Testis (tissue), 3 donors: Measurements from ENCODE around the gene ZNF541. TPM values are rescaled to one million over a fixed set of nuclear protein-coding genes. Genes with fewer than 3 reads are reported as not detected.

Source experiments
- DNase-seq: peaks from one replicate; pipeline ENCODE4 v3.0.0-alpha.2; 2019
- H3K27ac ChIP-seq, 2 donors: fragments of 200-600 bp; sonication (generic); one replicate each; pipeline ENCODE4 v1.5.1; 2019
- H3K27me3 ChIP-seq: fragments of 200-600 bp; sonication (generic); one replicate; pipeline ENCODE4 v1.5.1; 2019
- H3K36me3 ChIP-seq: fragments of 200-600 bp; sonication (generic); one replicate; pipeline ENCODE4 v1.5.1; 2017; ENCODE audit warnings: low read depth; ENCODE audit errors: missing control alignments
- H3K4me1 ChIP-seq: fragments of 200-600 bp; sonication (generic); one replicate; pipeline ENCODE4 v1.5.1; 2019
- H3K4me3 ChIP-seq, 2 donors: fragments of 200-600 bp; sonication (generic); one replicate each; pipeline ENCODE4 v1.5.1; 2017 to 2019
- H3K9me3 ChIP-seq: fragments of 200-600 bp; sonication (generic); one replicate; pipeline ENCODE4 v1.5.1; 2017
- CTCF ChIP-seq, 3 experiments: fragments of 450-650 bp in 2 of 3; fragments of 200-600 bp in 1 of 3; sonication (generic) in 1 of 3; IDR thresholded peaks; one replicate each; pipeline ENCODE4 v1.5.1; 2016 to 2019; ENCODE audit warnings: antibody characterized with exemption in 3 of 3, mild to moderate bottlenecking in 2 of 3, moderate library complexity in 1 of 3
- POLR2A ChIP-seq: fragments of 450-650 bp; IDR thresholded peaks from one replicate; pipeline ENCODE4 v1.6.1; 2017; ENCODE audit warnings: antibody characterized with exemption, mild to moderate bottlenecking, moderate library complexity
- WGBS, 2 donors: methylation state at CpG; one replicate each; pipeline ENCODE4 v1.1.5; 2018; 5-methylcytosine and 5-hydroxymethylcytosine counted together
- intact Hi-C: fragments of 100-400 bp; cut with DNase I; formaldehyde crosslinking; loops from one replicate; pipeline ENCODE4 v1.15.1; 2023; ENCODE audit warnings: low total_unique reads
- polyA plus RNA-seq: library from polyadenylated mRNA; stranded (reverse); fragments of 350-450 nt; fragmentation: Illumina TruSeq; extraction: RNeasy Lipid Tissue Mini Kit (QIAGEN cat#74804); gene quantifications from one replicate; pipeline ENCODE4 v1.2.3, GENCODE V29; 2014; ENCODE audit warnings: low read depth, low replicate concordance; ENCODE audit not compliant: insufficient read depth
- total RNA-seq, 2 donors: library from RNA; depleted of rRNA; stranded (reverse); fragments of >200 nt; gene quantifications; one replicate each; pipeline ENCODE4 v1.2.3, GENCODE V29; 2016

The ZNF541 gene
- total and polyA plus RNA-seq, 3 donors from 2014 or later, result 30.4 to 51.5 (median 42.0) TPM

GRCh38 chr19:47539747-47540311 lies 33.1 kb downstream of the ZNF541 start:
- Histone ChIP-seq H3K4me3 (no peak overlapping the region), H3K4me1 (no peaks in the 10 kb centered on the region), H3K9me3 (no peaks in the 10 kb centered on the region), H3K27me3 (no peaks in the 10 kb centered on the region), H3K27ac (no peak overlapping the region), H3K36me3 (no peaks in the 10 kb centered on the region)
- no peak for TF ChIP-seq CTCF (IDR thresholded peaks at IDR 0.05)
- no peak for TF ChIP-seq POLR2A
- DNase-seq, result no peak
- WGBS, 2 donors, result 62 to 66% methylated on average over 12 of the region's 12 CpGs
- intact Hi-C loops, result no loop called here

- H3K9me3 ChIP-seq, result no peaks in the 10 kb centered on the region
- H3K27me3 ChIP-seq, result no peaks in the 10 kb centered on the region
- H3K4me1 ChIP-seq, result no peaks in the 10 kb centered on the region
- no peak overlapping the region for H3K4me3 ChIP-seq
- 95 to 98% methylated on average over 5 of the region's 5 CpGs for WGBS, 2 donors
- no peak overlapping the region for H3K27ac ChIP-seq
- TF ChIP-seq CTCF (IDR thresholded peaks at IDR 0.05) (no peak), POLR2A (no peak)
- intact Hi-C loops, result no loop called here
- DNase-seq, result no peak
- no peaks in the 10 kb centered on the region for H3K36me3 ChIP-seq
Measured at GRCh38 chr19:47538812-47539211, 34.1 kb downstream of the ZNF541 start.

GRCh38 chr19:47537493-47537892 lies 35.5 kb downstream of the ZNF541 start:
- no peak for DNase-seq
- no peaks in the 10 kb centered on the region for H3K9me3 ChIP-seq
- intact Hi-C loops, result no loop called here
- TF ChIP-seq POLR2A (no peak), CTCF (IDR thresholded peaks at IDR 0.05) (no peak)
- H3K27ac ChIP-seq, result no peak overlapping the region
- no peaks in the 10 kb centered on the region for H3K36me3 ChIP-seq
- 93 to 98% methylated on average over 4 of the region's 4 CpGs for WGBS, 2 donors
- H3K27me3 ChIP-seq, result no peaks in the 10 kb centered on the region
- no peak overlapping the region for H3K4me3 ChIP-seq
- H3K4me1 ChIP-seq, result no peaks in the 10 kb centered on the region

- Histone ChIP-seq H3K36me3 (no peaks in the 10 kb centered on the region), H3K27me3 (no peaks in the 10 kb centered on the region), H3K27ac (no peak overlapping the region), H3K9me3 (no peaks in the 10 kb centered on the region), H3K4me1 (peaks cover 11% of the 10 kb centered on the region), H3K4me3 (no peak overlapping the region)
- no peak for TF ChIP-seq POLR2A
- no peak for TF ChIP-seq CTCF (IDR thresholded peaks at IDR 0.05)
- DNase-seq, result no peak
- WGBS, 2 donors, result 76 to 78% methylated on average over 1 of the region's 1 CpG
- intact Hi-C loops, result no loop called here
Measured at GRCh38 chr19:47534628-47535027, 38.3 kb downstream of the ZNF541 start.
